HepG2 (cell line): ENCODE data around the gene GOLGA8B.

Source experiments
- ATF7 ChIP-seq, 2 experiments: fragments of 450-650 bp in 1 of 2; sonication (generic) in 1 of 2; formaldehyde crosslinking in 1 of 2; IDR thresholded peaks; 2 replicates each; pipeline versions ENCODE4 v1.4.0 to v1.6.1; 2016 to 2020; ENCODE audit warnings: antibody characterized with exemption in 1 of 2, mild to moderate bottlenecking in 1 of 2, missing genetic modification reagents in 1 of 2
- CHD4 ChIP-seq: fragments of 200-600 bp; sonication (generic); IDR thresholded peaks from 2 replicates; pipeline ENCODE4 v1.7.0; 2017; ENCODE audit warnings: mild to moderate bottlenecking, low read length, borderline replicate concordance
- NR2F6 ChIP-seq, 2 experiments: IDR thresholded peaks; 2 replicates each; pipeline ENCODE4 v1.6.1; 2016; ENCODE audit warnings: antibody characterized with exemption in 1 of 2, mild to moderate bottlenecking in 1 of 2
- ZNF251 ChIP-seq: sonication (generic); formaldehyde crosslinking; IDR thresholded peaks from 2 replicates; pipeline ENCODE4 v1.9.0; 2021; ENCODE audit warnings: mild to moderate bottlenecking, missing genetic modification reagents
- ZNF878 ChIP-seq: sonication (generic); formaldehyde crosslinking; IDR thresholded peaks from 2 replicates; pipeline ENCODE4 v1.8.1; 2023; ENCODE audit warnings: mild to moderate bottlenecking, missing genetic modification reagents, moderate library complexity
- TF ChIP-seq, protein P1 (sequence below): sonication (generic); formaldehyde crosslinking; conservative IDR thresholded peaks from 2 replicates; pipeline ENCODE4 v1.8.0; 2022; ENCODE audit warnings: missing genetic modification reagents

DNA sequence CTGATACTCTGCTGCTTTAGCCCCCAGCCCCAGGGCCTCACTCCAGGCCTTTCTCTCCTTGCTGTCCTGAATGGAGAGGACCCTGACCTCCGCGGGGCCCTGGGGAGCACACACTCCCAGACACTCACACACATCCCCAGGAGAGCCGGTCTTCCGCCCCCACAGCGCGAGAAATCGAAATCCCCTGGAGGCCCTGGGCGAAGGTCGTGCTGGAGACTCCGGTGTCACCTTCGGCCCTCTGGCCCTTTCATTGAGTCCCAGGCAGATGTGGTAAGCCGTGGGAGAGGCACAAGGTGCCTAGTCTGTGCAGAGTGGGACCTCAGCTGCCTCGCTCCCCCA lies 848 bp upstream of the GOLGA8B start:
- TF ChIP-seq NR2F6 (IDR thresholded peaks at IDR 0.05) (no peak), NR2F6 (CRISPR knock-in tag; IDR thresholded peaks at IDR 0.05) (no peak), ATF7 (IDR thresholded peaks at IDR 0.05) (no peak), ATF7 (CRISPR knock-in tag; IDR thresholded peaks at IDR 0.05) (no peak), CHD4 (no peak), ZNF878 (no peak), ZNF251 (no peak)
- TF ChIP-seq, protein P1, sequence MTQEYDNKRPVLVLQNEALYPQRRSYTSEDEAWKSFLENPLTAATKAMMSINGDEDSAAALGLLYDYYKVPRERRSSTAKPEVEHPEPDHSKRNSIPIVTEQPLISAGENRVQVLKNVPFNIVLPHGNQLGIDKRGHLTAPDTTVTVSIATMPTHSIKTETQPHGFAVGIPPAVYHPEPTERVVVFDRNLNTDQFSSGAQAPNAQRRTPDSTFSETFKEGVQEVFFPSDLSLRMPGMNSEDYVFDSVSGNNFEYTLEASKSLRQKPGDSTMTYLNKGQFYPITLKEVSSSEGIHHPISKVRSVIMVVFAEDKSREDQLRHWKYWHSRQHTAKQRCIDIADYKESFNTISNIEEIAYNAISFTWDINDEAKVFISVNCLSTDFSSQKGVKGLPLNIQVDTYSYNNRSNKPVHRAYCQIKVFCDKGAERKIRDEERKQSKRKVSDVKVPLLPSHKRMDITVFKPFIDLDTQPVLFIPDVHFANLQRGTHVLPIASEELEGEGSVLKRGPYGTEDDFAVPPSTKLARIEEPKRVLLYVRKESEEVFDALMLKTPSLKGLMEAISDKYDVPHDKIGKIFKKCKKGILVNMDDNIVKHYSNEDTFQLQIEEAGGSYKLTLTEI, result no peak
